Osteocyte (in vitro differentiated cells): Measurements from ENCODE around the gene PAX4. TPM values are rescaled to one million over a fixed set of nuclear protein-coding genes. Genes with fewer than 3 reads are reported as not detected.
A peak's percentile ranks its signal among the peaks of the same experiment; 100 is the strongest.

Experiments used
- DNase-seq: peaks from one replicate; pipeline ENCODE4 v3.0.0; 2021; ENCODE audit warnings: mixed read lengths; ENCODE audit not compliant: unreplicated experiment; ENCODE audit errors: extremely low spot score
- H3K27ac Mint-ChIP-seq: one replicate; pipeline ENCODE4 v1.8.0; 2021; ENCODE audit warnings: mild to moderate bottlenecking, mixed read lengths; ENCODE audit not compliant: unreplicated experiment
- H3K27me3 Mint-ChIP-seq: one replicate; pipeline ENCODE4 v1.8.0; 2021; ENCODE audit warnings: mixed read lengths; ENCODE audit not compliant: unreplicated experiment
- H3K36me3 Mint-ChIP-seq: one replicate; pipeline ENCODE4 v1.8.0; 2021; ENCODE audit warnings: mixed read lengths; ENCODE audit not compliant: unreplicated experiment
- H3K4me1 Mint-ChIP-seq: one replicate; pipeline ENCODE4 v1.8.0; 2021; ENCODE audit warnings: mixed read lengths; ENCODE audit not compliant: unreplicated experiment
- H3K4me3 Mint-ChIP-seq: one replicate; pipeline ENCODE4 v1.8.0; 2021; ENCODE audit warnings: mild to moderate bottlenecking, moderate library complexity, mixed read lengths; ENCODE audit not compliant: unreplicated experiment
- H3K9me3 Mint-ChIP-seq: one replicate; pipeline ENCODE4 v1.8.0; 2021; ENCODE audit warnings: mixed read lengths; ENCODE audit not compliant: unreplicated experiment
- CTCF ChIP-seq: fragments of 200-600 bp; sonication (generic); IDR thresholded peaks from 2 replicates; pipeline ENCODE4 v1.5.0; 2021; ENCODE audit warnings: antibody characterized with exemption, mild to moderate bottlenecking, moderate library complexity
- total RNA-seq: library from RNA; stranded (reverse); gene quantifications from 2 replicates; pipeline ENCODE4 v1.2.1, GENCODE V29; 2021

PAX4 gene
- total RNA-seq, 1 donor from 2014 or later: not detected

GRCh38 chr7:127658970-127659630 lies 41.2 kb upstream of the PAX4 start:
- TF ChIP-seq CTCF: no peak
- H3K4me3 Mint-ChIP-seq: no peak overlapping the region
- DNase-seq: no peak
- H3K27me3 Mint-ChIP-seq: no peaks in the 10 kb centered on the region
- peaks cover 13% of the 10 kb centered on the region for H3K36me3 Mint-ChIP-seq
- peaks cover 29% of the 10 kb centered on the region for H3K4me1 Mint-ChIP-seq
- H3K9me3 Mint-ChIP-seq: no peaks in the 10 kb centered on the region
- H3K27ac Mint-ChIP-seq: no peak overlapping the region

- Mint-ChIP-seq H3K4me3 (no peak overlapping the region), H3K9me3 (no peaks in the 10 kb centered on the region), H3K27me3 (no peaks in the 10 kb centered on the region), H3K36me3 (peaks cover 9% of the 10 kb centered on the region), H3K4me1 (peaks cover 42% of the 10 kb centered on the region), H3K27ac (no peak overlapping the region)
- no peak for TF ChIP-seq CTCF
- DNase-seq: no peak
These were observed 39.6 kb upstream of the PAX4 start for GRCh38 chr7:127657500-127657899.

- Mint-ChIP-seq H3K36me3 (peaks cover 9% of the 10 kb centered on the region), H3K9me3 (no peaks in the 10 kb centered on the region), H3K4me1 (peaks cover 51% of the 10 kb centered on the region), H3K27ac (no peak overlapping the region), H3K27me3 (no peaks in the 10 kb centered on the region), H3K4me3 (no peak overlapping the region)
- no peak for DNase-seq
- TF ChIP-seq CTCF: no peak
These were observed 37.8 kb upstream of the PAX4 start for GRCh38 chr7:127655720-127656119.

- peak overlapping the region; percentile 47 for H3K4me3 Mint-ChIP-seq
- peak overlapping the region; percentile 53 for H3K27ac Mint-ChIP-seq
- H3K4me1 Mint-ChIP-seq: peaks cover 52% of the 10 kb centered on the region
- H3K27me3 Mint-ChIP-seq: no peaks in the 10 kb centered on the region
- peaks cover 6% of the 10 kb centered on the region for H3K36me3 Mint-ChIP-seq
- no peaks in the 10 kb centered on the region for H3K9me3 Mint-ChIP-seq
- DNase-seq: no peak
- TF ChIP-seq CTCF: no peak
These were observed 36.8 kb upstream of the PAX4 start for GRCh38 chr7:127654404-127655394.

- H3K27ac Mint-ChIP-seq: peak overlapping the region; percentile 99
- no peak overlapping the region for H3K4me3 Mint-ChIP-seq
- no peak for DNase-seq
- H3K27me3 Mint-ChIP-seq: no peaks in the 10 kb centered on the region
- peaks cover 45% of the 10 kb centered on the region for H3K4me1 Mint-ChIP-seq
- H3K9me3 Mint-ChIP-seq: no peaks in the 10 kb centered on the region
- TF ChIP-seq CTCF: no peak
- peaks cover 4% of the 10 kb centered on the region for H3K36me3 Mint-ChIP-seq
These were observed 35.5 kb upstream of the PAX4 start for GRCh38 chr7:127653396-127653795.
